SK-MEL-5 (cell line): ENCODE measurements around the gene CEBPG. TPM values are rescaled to one million over a fixed set of nuclear protein-coding genes. Genes with fewer than 3 reads are reported as not detected.
A peak's percentile ranks its signal among the peaks of the same experiment; 100 is the strongest.

Experiments used
- DNase-seq: peaks from one replicate; pipeline ENCODE4 v3.0.0-alpha.2; 2016; ENCODE audit warnings: low read depth, low spot score
- in situ Hi-C: cut with HindIII; loops from 2 replicates; pipeline ENCODE4 v1.10.0; 2016; ENCODE audit warnings: low sequenced_read_pairs, high pct_unique_total_duplicates, low pct_unique_long_range_greater_than_20kb
- polyA plus RNA-seq, 2 experiments: library from polyadenylated mRNA; depleted of rRNA; stranded (reverse); fragments of >200 nt; gene quantifications; 2 replicates each; pipeline ENCODE4 v1.2.3, GENCODE V29; 2015
- total RNA-seq: library from RNA; depleted of rRNA; stranded (reverse); fragments of >200 nt; shearing (Covaris generic); gene quantifications from 2 replicates; pipeline ENCODE4 v1.2.3, GENCODE V29; 2014; rRNA removed

Gene CEBPG
- 28.5 and 33.4 TPM in 2 replicates for total RNA-seq
- polyA plus RNA-seq (2015; cell fraction: cytosol; rRNA removed): 27.0 and 35.4 TPM in 2 replicates
- 36.3 and 38.3 TPM in 2 replicates for polyA plus RNA-seq (2015; cell fraction: nucleus; rRNA removed)

- in situ Hi-C loops: no loop called here
- peak; percentile 84 for DNase-seq
Measured at GRCh38 chr19:33373453-33374235, at the start of gene CEBPG. TSS of gene CEBPG (plus strand) at chr19:33373709. CDS start at chr19:33379240, 5,531 bp downstream.

GRCh38 chr19:33324628-33325027, 48.9 kb upstream of the CEBPG start:
- in situ Hi-C loops: no loop called here
- no peak for DNase-seq

DNA sequence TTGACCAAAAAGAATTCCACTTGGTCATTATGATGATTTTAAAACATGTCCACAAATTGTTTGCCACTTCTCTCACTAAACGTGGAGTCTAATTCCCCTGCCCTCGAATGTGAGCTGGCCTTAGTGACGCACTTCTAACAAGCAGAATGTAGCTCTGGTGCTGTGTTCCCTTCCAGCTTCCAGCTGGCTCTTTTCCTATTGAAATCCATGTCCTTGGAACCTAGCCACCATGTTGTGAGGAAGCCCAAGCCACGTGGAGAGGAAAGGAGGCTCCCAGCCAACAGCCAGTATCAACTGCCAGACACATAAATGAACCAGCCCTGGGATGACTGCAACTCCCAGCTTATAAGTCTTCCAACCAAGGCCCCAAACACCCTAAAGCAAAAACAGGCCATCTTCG, 47.6 kb upstream of the CEBPG start:
- in situ Hi-C loops: no loop called here
- no peak for DNase-seq

- DNase-seq: no peak
- in situ Hi-C loops: no loop called here
Measured at GRCh38 chr19:33329060-33329459, 44.4 kb upstream of the CEBPG start.

DNA sequence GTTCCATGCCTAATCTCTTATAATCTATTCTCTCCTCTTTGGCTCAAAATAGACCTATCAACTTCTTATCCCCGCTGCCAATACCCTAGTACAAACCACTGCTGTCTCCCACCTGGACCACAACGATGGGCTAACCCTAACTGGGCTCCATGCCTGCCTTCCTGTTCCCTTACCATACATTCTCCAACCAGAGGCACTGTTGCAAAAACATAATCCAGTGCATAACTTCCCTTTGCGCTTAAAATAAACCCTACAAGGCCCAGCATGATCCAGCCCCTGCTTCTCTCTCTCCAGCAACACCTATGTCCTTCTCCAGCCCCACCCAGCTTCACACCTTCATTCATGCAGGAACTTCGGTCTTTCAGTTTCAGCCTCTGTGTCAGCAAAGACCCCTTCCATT, 43.8 kb upstream of the CEBPG start:
- in situ Hi-C loops: no loop called here
- DNase-seq: no peak

- in situ Hi-C loops: no loop called here
- no peak for DNase-seq
Measured at GRCh38 chr19:33332248-33332647, 41.3 kb upstream of the CEBPG start.

- in situ Hi-C loops: no loop called here
Measured at GRCh38 chr19:33333151-33333550, 40.4 kb upstream of the CEBPG start.

DNA sequence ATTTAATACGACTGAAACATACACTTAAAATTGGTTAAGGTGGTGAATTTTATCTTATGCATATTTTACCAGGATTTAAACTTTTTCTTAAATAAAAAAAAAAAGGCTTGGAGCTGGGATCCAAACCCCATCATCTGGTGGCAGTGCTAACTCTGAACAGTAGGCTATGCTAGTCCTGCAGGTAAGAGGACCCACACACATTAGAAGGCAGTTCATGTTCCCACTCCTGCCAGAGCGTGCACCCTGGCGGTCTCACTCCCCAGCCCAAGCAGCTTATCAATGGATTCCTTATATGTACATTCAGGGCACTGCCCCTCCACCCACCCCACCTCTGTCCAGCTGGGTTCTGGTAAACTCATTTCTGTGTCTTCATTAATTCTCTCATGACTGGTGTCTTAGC, 39.9 kb upstream of the CEBPG start:
- no peak for DNase-seq
- in situ Hi-C loops: no loop called here

More at GRCh38 chr19:33333151-33333550, 40.4 kb upstream of the CEBPG start:
- DNase-seq: no peak

- no peak for DNase-seq
- in situ Hi-C loops: no loop called here
Measured at GRCh38 chr19:33334271-33334670, 39.2 kb upstream of the CEBPG start.

- in situ Hi-C loops: no loop called here
Measured at GRCh38 chr19:33335446-33335845, 38.1 kb upstream of the CEBPG start.

DNA sequence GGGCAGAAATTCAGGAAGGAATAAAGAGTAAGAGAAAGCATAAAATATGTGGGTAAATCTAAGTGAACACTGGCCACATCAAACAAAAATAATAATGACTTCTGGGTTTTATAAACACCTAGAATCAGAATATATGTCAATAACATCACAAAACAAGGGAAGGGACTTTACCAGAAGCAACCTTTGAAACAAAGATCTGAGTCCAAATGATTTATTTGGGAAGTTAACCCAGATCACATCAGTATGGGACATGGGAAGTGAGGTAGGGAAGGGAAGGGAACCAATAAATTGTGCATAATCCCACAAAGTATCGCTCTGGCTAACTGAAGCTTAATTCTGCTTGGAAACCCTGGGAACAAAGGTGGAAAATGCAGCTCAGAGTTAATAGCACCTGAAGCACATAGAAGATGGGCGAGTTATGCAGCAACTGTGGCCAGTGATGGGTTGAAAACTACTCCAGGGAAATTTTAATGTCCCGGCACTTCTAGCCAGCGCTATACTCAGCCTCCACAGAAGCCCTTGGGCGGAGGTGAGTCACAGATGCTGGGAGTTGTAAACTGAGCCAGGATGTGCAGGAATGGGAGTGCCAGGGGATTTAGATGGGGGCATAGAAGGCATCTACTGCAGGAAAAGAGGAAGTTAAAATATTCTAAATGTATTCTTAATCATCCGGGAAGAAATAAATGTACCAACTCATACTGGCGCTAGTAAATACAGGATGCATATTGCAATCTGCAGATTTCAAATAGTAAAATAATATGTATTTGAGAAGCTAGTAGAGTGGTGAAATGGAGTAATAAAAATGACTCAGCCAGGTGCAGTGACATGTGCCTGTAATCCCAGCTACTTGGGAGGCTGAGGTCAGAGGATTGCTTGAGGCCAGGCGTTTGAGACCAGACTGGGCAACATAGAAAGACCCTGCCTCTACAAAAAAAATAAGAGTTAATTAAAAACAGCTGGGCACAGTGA, 34.2 kb upstream of the CEBPG start:
- no peak for DNase-seq
- in situ Hi-C loops: no loop called here

More at GRCh38 chr19:33335446-33335845, 38.1 kb upstream of the CEBPG start:
- DNase-seq: no peak

DNA sequence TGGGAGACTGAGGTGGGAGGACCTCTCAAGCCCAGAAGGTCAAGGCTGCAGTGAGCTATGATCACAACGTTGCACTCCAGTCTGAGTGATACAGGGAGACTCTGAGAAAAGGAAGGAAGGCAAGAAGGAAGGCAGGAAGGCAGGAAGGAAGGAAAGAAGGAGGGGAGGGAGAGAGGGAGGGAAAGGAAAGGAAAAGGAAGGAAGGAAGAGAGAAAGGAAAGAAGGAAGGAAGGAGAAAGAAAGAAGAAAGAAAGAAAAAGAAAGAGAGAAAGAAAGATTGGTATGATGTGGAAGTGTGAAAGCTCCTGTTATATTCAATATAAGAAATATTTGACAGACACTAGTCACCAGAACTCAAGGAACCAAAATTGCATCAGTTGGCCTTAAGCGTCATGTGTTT, 32.5 kb upstream of the CEBPG start:
- DNase-seq: no peak
- in situ Hi-C loops: no loop called here

DNA sequence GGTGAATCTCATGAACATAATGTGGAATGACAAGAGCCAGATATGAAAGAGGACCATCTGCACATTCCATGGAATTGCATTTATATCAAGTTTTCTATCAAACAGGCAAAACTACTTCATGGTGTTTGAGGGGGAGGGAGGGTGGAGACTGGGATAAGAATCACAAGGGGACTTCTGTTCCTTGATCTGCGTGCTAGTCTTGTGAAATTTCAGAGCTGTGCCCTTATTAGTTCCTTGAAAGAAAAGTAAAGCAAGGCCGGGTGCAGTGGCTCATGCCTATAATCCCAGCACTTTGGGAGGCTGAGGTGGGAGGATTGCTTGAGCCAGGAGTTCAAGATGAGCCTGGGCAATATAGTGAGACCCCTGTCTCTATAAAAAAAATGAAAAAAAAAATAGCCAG, 30.2 kb upstream of the CEBPG start:
- DNase-seq: peak; percentile 31
- in situ Hi-C loops: no loop called here

DNA sequence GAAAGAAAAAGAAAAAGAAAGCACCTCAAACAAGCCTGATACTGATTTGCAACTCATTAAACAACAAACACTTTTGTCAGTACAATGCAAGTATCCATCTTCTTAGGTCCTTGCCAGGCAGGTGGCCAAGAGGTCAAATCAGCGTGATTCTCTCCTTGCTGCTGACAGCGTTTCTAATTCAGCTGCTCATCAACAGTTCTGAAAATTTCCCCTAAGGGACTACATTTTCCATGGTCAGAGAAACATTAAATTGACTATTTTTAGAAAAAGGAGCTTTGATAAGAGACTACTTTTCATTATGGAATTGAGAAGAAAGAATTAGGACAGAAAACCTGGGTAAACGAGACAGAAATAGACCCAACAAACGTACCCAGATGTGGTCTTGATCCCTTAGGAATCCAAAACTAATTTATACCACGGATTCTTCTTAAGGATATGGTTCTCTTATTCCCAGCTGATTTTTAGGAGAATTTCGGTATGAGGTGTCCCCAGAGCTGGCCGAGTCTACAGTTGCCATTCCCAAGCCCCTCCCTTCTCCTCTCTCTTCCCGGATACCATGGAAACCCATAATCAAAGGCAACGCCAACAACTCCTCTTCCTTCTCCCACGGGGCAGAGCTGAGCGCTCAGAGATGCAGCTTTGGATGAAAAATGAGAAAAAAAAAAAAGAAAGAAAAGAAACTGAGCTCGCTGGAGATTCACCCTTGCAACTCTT, 29.5 kb upstream of the CEBPG start:
- no peak for DNase-seq
- in situ Hi-C loops: no loop called here

DNA sequence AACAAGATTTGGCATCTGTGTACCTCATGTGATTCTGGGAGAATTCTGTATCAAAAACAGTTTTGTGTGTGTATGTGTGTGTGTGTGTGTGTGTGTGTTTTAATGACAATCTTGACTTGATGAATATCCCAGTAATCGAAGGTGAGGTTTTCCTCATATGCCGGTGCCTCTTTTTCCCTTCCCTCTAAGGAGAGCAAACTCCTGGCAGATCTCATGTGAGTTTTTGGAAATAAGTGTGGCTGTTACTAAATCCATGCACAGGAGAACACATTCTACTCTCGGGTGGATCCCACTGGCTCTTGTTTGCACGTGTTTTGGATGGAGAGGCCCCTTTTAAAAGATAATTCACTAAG, 29.0 kb upstream of the CEBPG start:
- DNase-seq: no peak
- in situ Hi-C loops: no loop called here

GRCh38 chr19:33345163-33345562, 28.3 kb upstream of the CEBPG start:
- in situ Hi-C loops: no loop called here
- DNase-seq: no peak

DNA sequence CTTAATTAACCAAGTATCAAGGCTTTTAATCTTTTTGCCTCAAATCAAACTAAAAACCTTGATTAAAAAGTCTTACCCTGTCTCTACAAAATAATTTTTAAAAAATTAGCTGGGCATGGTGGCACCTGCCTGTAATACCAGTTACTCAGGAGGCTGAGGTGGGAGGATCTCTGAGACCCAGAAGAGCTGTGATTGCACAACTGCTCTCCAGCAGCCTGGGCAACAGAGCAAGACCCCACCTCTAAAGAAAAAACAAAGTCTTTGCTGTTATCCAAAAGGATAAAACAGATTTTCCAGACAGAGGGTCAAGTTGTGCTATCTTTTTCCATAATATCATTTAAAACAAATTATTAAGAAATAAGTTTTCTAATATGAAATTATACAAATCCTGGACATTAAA, 26.8 kb upstream of the CEBPG start:
- in situ Hi-C loops: no loop called here
- DNase-seq: no peak

DNA sequence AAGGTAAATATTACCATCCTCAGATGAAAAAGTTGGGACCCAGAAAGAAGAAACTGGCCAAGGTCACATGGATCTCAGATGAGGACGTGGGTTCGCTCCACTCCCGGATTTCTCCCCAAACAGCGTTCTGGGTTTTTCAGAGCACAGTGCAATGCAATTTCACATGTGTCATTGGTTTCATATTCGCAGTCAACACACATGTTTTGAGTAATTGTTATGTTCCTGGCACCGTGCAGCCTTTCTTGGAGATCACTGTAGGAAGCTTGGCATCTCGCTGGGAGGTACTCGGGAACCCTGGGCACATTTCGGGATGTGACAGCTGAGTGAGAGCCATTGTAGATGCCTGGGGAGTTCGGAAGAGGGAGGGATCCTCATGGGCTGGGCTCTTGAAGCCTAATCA, 26.2 kb upstream of the CEBPG start:
- in situ Hi-C loops: no loop called here
- DNase-seq: no peak
